HCT116 (cell line): ENCODE measurements around the gene RXRA. TPM values are rescaled to one million over a fixed set of nuclear protein-coding genes. Genes with fewer than 3 reads are reported as not detected.

Experiments used
- ATAC-seq: fragments of 200-7000 bp; cut with Tn5 transposase; 2 replicates; pipeline ENCODE4 v1.9.1; 2020; ENCODE audit warnings: mild to moderate bottlenecking, moderate library complexity
- BruUV-seq: library from RNA; stranded (reverse); fragments of 400-500 nt; replicated peaks from 2 replicates; lab custom pipeline; 2021; lab: Mats Ljungman, UMichigan
- CTCF ChIA-PET: fragments of 300-600 bp; sonication (Branson Sonifier 250); formaldehyde crosslinking; loops from one replicate; lab custom pipeline; 2021; ENCODE audit warnings: antibody characterized with exemption; lab: Charles Lee
- POLR2A ChIA-PET: fragments of 300-600, 350-600 bp; sonication (Branson Sonifier 250); formaldehyde crosslinking; loops from one replicate; lab custom pipeline; 2021; ENCODE audit warnings: antibody characterized with exemption; lab: Charles Lee
- RAD21 ChIA-PET, 2 experiments: fragments of 300-600 bp; sonication (Branson Sonifier 250); formaldehyde crosslinking; loops; one replicate each; lab custom pipeline; 2023; ENCODE audit warnings: low total read pairs in 2 of 2; ENCODE audit not compliant: uncharacterized antibody in 2 of 2, unreplicated experiment in 2 of 2, low non-redundant PET in 1 of 2; lab: Charles Lee
- DNase-seq: peaks from one replicate; pipeline ENCODE4 v3.0.0-alpha.2; 2010; ENCODE audit warnings: low read depth, low spot score
- H2AFZ ChIP-seq: fragments of 200-600 bp; shearing (Covaris generic), sonication (generic); 2 replicates; pipeline ENCODE4 v1.6.1; 2017; ENCODE audit warnings: low read depth, mixed run types, mixed read lengths, antibody characterized with exemption, low read length; ENCODE audit not compliant: poor library complexity, severe bottlenecking
- H3K27ac ChIP-seq: 2 replicates; pipeline ENCODE4 v1.5.1; 2012; ENCODE audit warnings: low read depth, low read length
- H3K27me3 ChIP-seq: fragments of 200-600 bp; sonication (generic); 2 replicates; pipeline ENCODE4 v1.6.1; 2016; ENCODE audit warnings: mixed run types, low read length, mixed read lengths; ENCODE audit not compliant: insufficient read depth
- H3K36me3 ChIP-seq, 2 experiments: fragments of 200-500 bp in 1 of 2; fragments of 200-600 bp in 1 of 2; sonication (Bioruptor generic) in 1 of 2; sonication (generic) in 1 of 2; 2 replicates each; pipeline versions ENCODE4 v1.5.1 to v1.6.1; 2014 to 2016; ENCODE audit warnings: low read length in 2 of 2, inconsistent platforms in 1 of 2, mixed read lengths in 1 of 2, mixed run types in 1 of 2; ENCODE audit not compliant: insufficient read depth in 2 of 2, control insufficient read depth in 1 of 2
- H3K4me1 ChIP-seq, 2 experiments: fragments of 200-600 bp in 1 of 2; sonication (generic) in 1 of 2; 2 replicates each; pipeline versions ENCODE4 v1.5.1 to v1.6.1; 2012 to 2017; ENCODE audit warnings: low read length in 2 of 2, inconsistent platforms in 1 of 2, mild to moderate bottlenecking in 1 of 2, mixed read lengths in 1 of 2, mixed run types in 1 of 2, moderate library complexity in 1 of 2; ENCODE audit not compliant: insufficient read depth in 2 of 2, control insufficient read depth in 1 of 2
- H3K4me2 ChIP-seq: fragments of 200-600 bp; sonication (generic); 2 replicates; pipeline ENCODE4 v1.6.1; 2017; ENCODE audit warnings: mixed run types, low read length, mixed read lengths
- H3K4me3 ChIP-seq, 2 experiments: fragments of 200-600 bp in 1 of 2; sonication (generic) in 1 of 2; replicated peaks in 1 of 2; 2 replicates each; pipeline ENCODE4 v1.5.1; 2011 to 2016; ENCODE audit warnings: low read length in 2 of 2, control low read depth in 1 of 2, low read depth in 1 of 2, mild to moderate bottlenecking in 1 of 2, mixed read lengths in 1 of 2, mixed run types in 1 of 2
- H3K79me2 ChIP-seq: fragments of 200-600 bp; sonication (generic); 2 replicates; pipeline ENCODE4 v1.6.1; 2017; ENCODE audit warnings: mild to moderate bottlenecking, mixed run types, low read length, moderate library complexity, mixed read lengths; ENCODE audit not compliant: insufficient read depth
- H3K9ac ChIP-seq: fragments of 200-600 bp; sonication (generic); 2 replicates; pipeline ENCODE4 v1.6.1; 2016; ENCODE audit warnings: low read length, mixed read lengths
- H3K9me2 ChIP-seq: fragments of 200-600 bp; sonication (generic), shearing (Covaris generic); 2 replicates; pipeline ENCODE4 v1.6.1; 2017; ENCODE audit warnings: mixed run types, mild to moderate bottlenecking, moderate library complexity; ENCODE audit not compliant: insufficient read depth
- H3K9me3 ChIP-seq, 2 experiments: fragments of 200-500 bp in 1 of 2; fragments of 200-600 bp in 1 of 2; sonication (Bioruptor generic) in 1 of 2; sonication (generic) in 1 of 2; 2 replicates each; pipeline ENCODE4 v1.6.1; 2014 to 2017; ENCODE audit warnings: low read length in 2 of 2, mixed read lengths in 2 of 2, inconsistent platforms in 1 of 2, low read depth in 1 of 2, mild to moderate bottlenecking in 1 of 2, mixed run types in 1 of 2, moderate library complexity in 1 of 2; ENCODE audit not compliant: control insufficient read depth in 1 of 2, insufficient read depth in 1 of 2
- H4K20me1 ChIP-seq: fragments of 200-600 bp; sonication (generic), shearing (Covaris generic); 2 replicates; pipeline ENCODE4 v1.6.1; 2017; ENCODE audit warnings: mixed run types, mild to moderate bottlenecking, moderate library complexity; ENCODE audit not compliant: insufficient read depth
- CBX3 ChIP-seq: IDR thresholded peaks from 2 replicates; pipeline ENCODE4 v1.6.1; 2012; ENCODE audit warnings: low read depth
- EGR1 ChIP-seq: IDR thresholded peaks from 2 replicates; pipeline ENCODE4 v1.6.1; 2012; ENCODE audit warnings: low read depth
- EZH2 ChIP-seq: fragments of 200-600 bp; sonication (generic); IDR thresholded peaks from 2 replicates; pipeline ENCODE4 v1.6.1; 2017; ENCODE audit warnings: antibody characterized with exemption, mixed run types
- EZH2phosphoT487 ChIP-seq: fragments of 200-600 bp; IDR thresholded peaks from 2 replicates; pipeline ENCODE4 v1.6.1; 2018; ENCODE audit warnings: antibody characterized with exemption, borderline replicate concordance
- SP1 ChIP-seq: IDR thresholded peaks from 2 replicates; pipeline ENCODE4 v1.6.1; 2012; ENCODE audit warnings: low read depth
- TCF7L2 ChIP-seq: IDR thresholded peaks from 2 replicates; pipeline ENCODE4 v1.7.0; 2011; ENCODE audit warnings: borderline replicate concordance, inconsistent platforms; ENCODE audit not compliant: insufficient read depth, insufficient read length; ENCODE audit errors: extremely low read depth
- YY1 ChIP-seq: IDR thresholded peaks from 2 replicates; pipeline ENCODE4 v1.6.1; 2011; ENCODE audit warnings: low read length, low read depth, moderate library complexity, mild to moderate bottlenecking; ENCODE audit not compliant: insufficient replicate concordance; ENCODE audit errors: extremely low read depth
- ZFX ChIP-seq: fragments of 450-650 bp; IDR thresholded peaks from 2 replicates; pipeline ENCODE4 v1.6.1; 2017
- ZNF274 ChIP-seq: fragments of 200-500 bp; sonication (Bioruptor generic); IDR thresholded peaks from 2 replicates; pipeline ENCODE4 v1.6.1; 2014; ENCODE audit warnings: mild to moderate bottlenecking, low read depth, low read length, inconsistent platforms
- intact Hi-C: fragments of 100-400 bp; cut with micrococcal nuclease; formaldehyde crosslinking; loops from 2 replicates; pipeline ENCODE4 v1.10.0; 2022
- total RNA-seq: library from RNA; stranded (reverse); gene quantifications from one replicate; pipeline ENCODE4 v1.2.1, GENCODE V29; 2021; ENCODE audit not compliant: unreplicated experiment
- TF ChIP-seq, protein P1 (sequence below): IDR thresholded peaks from 2 replicates; pipeline ENCODE4 v1.6.1; 2012
- TF ChIP-seq, protein P2 (sequence below), 3 experiments: fragments of 200-600 bp in 1 of 3; sonication (generic) in 1 of 3; IDR thresholded peaks in 2 of 3; conservative IDR thresholded peaks in 1 of 3; 2 replicates each; pipeline ENCODE4 v1.5.1; 2012 to 2017; ENCODE audit warnings: low read depth in 2 of 3, low read length in 2 of 3, antibody characterized with exemption in 1 of 3, borderline replicate concordance in 1 of 3, control low read depth in 1 of 3, mild to moderate bottlenecking in 1 of 3, mixed read lengths in 1 of 3, mixed run types in 1 of 3, moderate library complexity in 1 of 3; ENCODE audit not compliant: insufficient read depth in 1 of 3

RXRA gene
- total RNA-seq, 1 experiment from 2014 or later, result 43.9 TPM

- ChIA-PET POLR2A (no interaction called here), CTCF (no interaction called here), RAD21 (no interaction called here)
- Histone ChIP-seq H3K27me3 (no peaks in the 10 kb centered on the region), H2AFZ (no peak overlapping the region), H3K9ac (no peak overlapping the region), H3K36me3 (no peaks in the 10 kb centered on the region), H3K9me2 (no peaks in the 10 kb centered on the region), H4K20me1 (no peaks in the 10 kb centered on the region), H3K27ac (no peak overlapping the region), H3K4me1 (no peaks in the 10 kb centered on the region), H3K79me2 (no peaks in the 10 kb centered on the region), H3K4me3 (no peak overlapping the region), H3K9me3 (no peaks in the 10 kb centered on the region), H3K4me2 (no peak overlapping the region)
- no peak for ATAC-seq
- no peak for DNase-seq
- BruUV-seq, result no TSS peak
- TF ChIP-seq EZH2phosphoT487 (no peak), EGR1 (no peak), ZFX (no peak), CBX3 (no peak), EZH2 (no peak), SP1 (no peak), TCF7L2 (no peak), ZNF274 (no peak), YY1 (no peak)
- TF ChIP-seq, protein P1, sequence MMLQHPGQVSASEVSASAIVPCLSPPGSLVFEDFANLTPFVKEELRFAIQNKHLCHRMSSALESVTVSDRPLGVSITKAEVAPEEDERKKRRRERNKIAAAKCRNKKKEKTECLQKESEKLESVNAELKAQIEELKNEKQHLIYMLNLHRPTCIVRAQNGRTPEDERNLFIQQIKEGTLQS, result no peak
- TF ChIP-seq, protein P2, sequence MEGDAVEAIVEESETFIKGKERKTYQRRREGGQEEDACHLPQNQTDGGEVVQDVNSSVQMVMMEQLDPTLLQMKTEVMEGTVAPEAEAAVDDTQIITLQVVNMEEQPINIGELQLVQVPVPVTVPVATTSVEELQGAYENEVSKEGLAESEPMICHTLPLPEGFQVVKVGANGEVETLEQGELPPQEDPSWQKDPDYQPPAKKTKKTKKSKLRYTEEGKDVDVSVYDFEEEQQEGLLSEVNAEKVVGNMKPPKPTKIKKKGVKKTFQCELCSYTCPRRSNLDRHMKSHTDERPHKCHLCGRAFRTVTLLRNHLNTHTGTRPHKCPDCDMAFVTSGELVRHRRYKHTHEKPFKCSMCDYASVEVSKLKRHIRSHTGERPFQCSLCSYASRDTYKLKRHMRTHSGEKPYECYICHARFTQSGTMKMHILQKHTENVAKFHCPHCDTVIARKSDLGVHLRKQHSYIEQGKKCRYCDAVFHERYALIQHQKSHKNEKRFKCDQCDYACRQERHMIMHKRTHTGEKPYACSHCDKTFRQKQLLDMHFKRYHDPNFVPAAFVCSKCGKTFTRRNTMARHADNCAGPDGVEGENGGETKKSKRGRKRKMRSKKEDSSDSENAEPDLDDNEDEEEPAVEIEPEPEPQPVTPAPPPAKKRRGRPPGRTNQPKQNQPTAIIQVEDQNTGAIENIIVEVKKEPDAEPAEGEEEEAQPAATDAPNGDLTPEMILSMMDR (IDR thresholded peaks at IDR 0.05 in 2 of 3, conservative IDR thresholded peaks at IDR 0.05 in 1 of 3; ENCODE audit: borderline replicate concordance in 1 of 3, insufficient read depth in 1 of 3, low read depth in 2 of 3, low read length in 2 of 3), result no peak
- intact Hi-C loops, result no loop called here
Observed at GRCh38 chr9:134297576-134297975, 28.7 kb upstream of the RXRA start.
